Mesendoderm (in vitro differentiated cells): ENCODE measurements around the gene PURB.
A peak's percentile ranks its signal among the peaks of the same experiment; 100 is the strongest.

Experiments
- DNase-seq: peaks from one replicate; pipeline ENCODE4 v3.0.0; 2013
- H2AK5ac ChIP-seq: 2 replicates; pipeline ENCODE4 v1.6.1; 2013; ENCODE audit warnings: low read length, inconsistent platforms
- H2BK120ac ChIP-seq: 2 replicates; pipeline ENCODE4 v1.6.1; 2013; ENCODE audit warnings: low read depth, mild to moderate bottlenecking, low read length, moderate library complexity, mixed read lengths
- H2BK15ac ChIP-seq: replicated peaks from 2 replicates; pipeline ENCODE4 v1.6.1; 2013; ENCODE audit warnings: low read depth, mild to moderate bottlenecking, moderate library complexity
- H2BK5ac ChIP-seq: 2 replicates; pipeline ENCODE4 v1.6.1; 2013; ENCODE audit warnings: low read length, inconsistent platforms
- H3K18ac ChIP-seq: 2 replicates; pipeline ENCODE4 v1.6.1; 2013; ENCODE audit warnings: mild to moderate bottlenecking, low read length, mixed read lengths
- H3K23ac ChIP-seq: one replicate; pipeline ENCODE4 v1.6.1; 2013; ENCODE audit warnings: low read length
- H3K27ac ChIP-seq: 2 replicates; pipeline ENCODE4 v1.5.1; 2013; ENCODE audit warnings: low read depth, mild to moderate bottlenecking, inconsistent platforms, low read length, moderate library complexity
- H3K27me3 ChIP-seq: 2 replicates; pipeline ENCODE4 v1.6.1; 2013; ENCODE audit warnings: low read length, control low read depth, mild to moderate bottlenecking, inconsistent platforms; ENCODE audit not compliant: insufficient read depth, poor library complexity
- H3K36me3 ChIP-seq: 2 replicates; pipeline ENCODE4 v1.6.1; 2013; ENCODE audit warnings: low read length, inconsistent platforms; ENCODE audit not compliant: control insufficient read depth, insufficient read depth
- H3K4ac ChIP-seq: one replicate; pipeline ENCODE4 v1.6.1; 2013; ENCODE audit warnings: low read depth, mild to moderate bottlenecking, low read length, moderate library complexity
- H3K4me1 ChIP-seq: 2 replicates; pipeline ENCODE4 v1.6.1; 2013; ENCODE audit warnings: low read depth, low read length, inconsistent platforms; ENCODE audit not compliant: control insufficient read depth
- H3K4me2 ChIP-seq: 2 replicates; pipeline ENCODE4 v1.6.1; 2013; ENCODE audit warnings: low read length
- H3K4me3 ChIP-seq: 2 replicates; pipeline ENCODE4 v1.5.1; 2013; ENCODE audit warnings: mild to moderate bottlenecking, low read length
- H3K56ac ChIP-seq: one replicate; pipeline ENCODE4 v1.6.1; 2013; ENCODE audit warnings: low read length
- H3K79me1 ChIP-seq: 2 replicates; pipeline ENCODE4 v1.6.1; 2013; ENCODE audit warnings: low read length, inconsistent platforms
- H3K79me2 ChIP-seq: 2 replicates; pipeline ENCODE4 v1.6.1; 2013; ENCODE audit warnings: mild to moderate bottlenecking, low read length; ENCODE audit not compliant: control insufficient read depth, insufficient read depth
- H3K9ac ChIP-seq: 2 replicates; pipeline ENCODE4 v1.6.1; 2013; ENCODE audit warnings: low read length, inconsistent platforms
- H4K5ac ChIP-seq: one replicate; pipeline ENCODE4 v1.6.1; 2013; ENCODE audit warnings: low read length
- H4K8ac ChIP-seq: one replicate; pipeline ENCODE4 v1.6.1; 2013; ENCODE audit warnings: low read depth, mild to moderate bottlenecking, control low read depth, low read length, moderate library complexity
- WGBS: extraction: QIAGEN DNeasy Blood & Tissue Kit; methylation state at CpG from one replicate; pipeline ENCODE4 v1.1.7; 2013; ENCODE audit warnings: low lambda C conversion rate, missing lambda C conversion rate; ENCODE audit not compliant: insufficient coverage; ENCODE audit errors: extremely low coverage; 5-methylcytosine and 5-hydroxymethylcytosine counted together

PURB gene

DNA sequence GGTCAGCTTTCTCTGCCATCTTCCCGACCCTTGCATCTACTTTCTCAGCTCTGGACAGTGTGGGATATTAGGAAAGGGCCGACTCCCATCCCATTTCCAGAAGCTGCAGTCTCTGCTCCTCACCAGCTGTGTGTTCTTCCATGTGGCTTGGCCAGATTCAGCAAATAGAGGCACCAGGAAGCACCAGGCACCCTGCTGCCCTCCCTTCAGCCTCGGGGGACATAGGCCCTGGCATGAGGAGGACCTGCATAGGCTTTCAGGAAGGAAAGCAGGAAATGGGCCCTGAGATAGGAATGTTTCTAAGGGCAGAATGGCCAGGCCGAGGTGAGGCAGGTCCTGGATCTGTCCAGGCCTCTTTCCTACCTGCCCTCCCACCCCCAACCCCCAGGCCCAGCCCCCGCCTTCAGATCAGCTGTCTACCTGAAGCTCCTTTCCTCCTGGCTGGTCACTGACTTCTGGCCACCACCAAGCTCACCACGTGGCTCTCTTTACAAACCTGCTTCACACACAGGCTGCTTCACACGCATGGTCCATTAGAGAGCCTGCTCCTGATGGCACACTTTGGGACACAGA lies 27.5 kb upstream of the PURB start:
- Histone ChIP-seq H3K4me1 (no peaks in the 10 kb centered on the region), H3K9ac (no peak overlapping the region), H2AK5ac (no peak overlapping the region), H3K4me3 (no peak overlapping the region), H3K36me3 (no peaks in the 10 kb centered on the region), H4K8ac (no peak overlapping the region), H3K79me2 (no peaks in the 10 kb centered on the region), H3K79me1 (no peaks in the 10 kb centered on the region), H2BK15ac (no peak overlapping the region), H3K4me2 (no peak overlapping the region), H4K5ac (no peak overlapping the region), H3K23ac (no peak overlapping the region), H2BK5ac (no peak overlapping the region), H2BK120ac (no peak overlapping the region), H3K18ac (no peak overlapping the region), H3K56ac (no peak overlapping the region), H3K27ac (no peak overlapping the region), H3K27me3 (no peaks in the 10 kb centered on the region), H3K4ac (no peak overlapping the region)
- no CpG with 5 or more reads among the region's 7 CpGs for WGBS
- DNase-seq, result peak; percentile 43

DNA sequence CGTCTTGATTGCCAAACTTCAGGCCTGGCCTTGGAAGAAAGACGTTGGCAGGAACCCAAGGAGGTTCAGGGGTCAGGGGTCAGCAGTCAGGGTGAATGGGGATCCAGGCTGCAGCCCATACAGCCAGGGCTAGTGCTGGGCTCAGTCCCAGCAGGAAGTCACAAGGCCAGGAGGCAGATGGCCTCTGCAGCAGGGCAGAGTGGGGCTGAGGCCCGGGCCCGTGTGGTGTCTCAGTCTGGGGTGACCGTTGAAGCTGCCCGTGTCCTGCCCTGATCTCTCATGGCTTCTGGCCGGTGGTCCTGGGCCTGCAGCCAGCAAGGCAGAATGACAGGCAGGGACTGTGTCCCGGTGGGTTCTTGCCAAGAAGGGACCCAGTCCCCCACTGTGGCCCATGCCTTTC lies 26.6 kb upstream of the PURB start:
- WGBS, result no CpG with 5 or more reads among the region's 8 CpGs
- Histone ChIP-seq H3K27me3 (no peaks in the 10 kb centered on the region), H3K27ac (no peak overlapping the region), H2BK5ac (no peak overlapping the region), H3K79me1 (no peaks in the 10 kb centered on the region), H3K23ac (no peak overlapping the region), H3K56ac (no peak overlapping the region), H4K8ac (no peak overlapping the region), H3K36me3 (no peaks in the 10 kb centered on the region), H2BK120ac (no peak overlapping the region), H2BK15ac (no peak overlapping the region), H3K9ac (no peak overlapping the region), H2AK5ac (no peak overlapping the region), H3K4me3 (no peak overlapping the region), H3K4me1 (no peaks in the 10 kb centered on the region), H3K79me2 (no peaks in the 10 kb centered on the region), H4K5ac (no peak overlapping the region), H3K4ac (no peak overlapping the region), H3K18ac (no peak overlapping the region), H3K4me2 (no peak overlapping the region)
- DNase-seq, result no peak

DNA sequence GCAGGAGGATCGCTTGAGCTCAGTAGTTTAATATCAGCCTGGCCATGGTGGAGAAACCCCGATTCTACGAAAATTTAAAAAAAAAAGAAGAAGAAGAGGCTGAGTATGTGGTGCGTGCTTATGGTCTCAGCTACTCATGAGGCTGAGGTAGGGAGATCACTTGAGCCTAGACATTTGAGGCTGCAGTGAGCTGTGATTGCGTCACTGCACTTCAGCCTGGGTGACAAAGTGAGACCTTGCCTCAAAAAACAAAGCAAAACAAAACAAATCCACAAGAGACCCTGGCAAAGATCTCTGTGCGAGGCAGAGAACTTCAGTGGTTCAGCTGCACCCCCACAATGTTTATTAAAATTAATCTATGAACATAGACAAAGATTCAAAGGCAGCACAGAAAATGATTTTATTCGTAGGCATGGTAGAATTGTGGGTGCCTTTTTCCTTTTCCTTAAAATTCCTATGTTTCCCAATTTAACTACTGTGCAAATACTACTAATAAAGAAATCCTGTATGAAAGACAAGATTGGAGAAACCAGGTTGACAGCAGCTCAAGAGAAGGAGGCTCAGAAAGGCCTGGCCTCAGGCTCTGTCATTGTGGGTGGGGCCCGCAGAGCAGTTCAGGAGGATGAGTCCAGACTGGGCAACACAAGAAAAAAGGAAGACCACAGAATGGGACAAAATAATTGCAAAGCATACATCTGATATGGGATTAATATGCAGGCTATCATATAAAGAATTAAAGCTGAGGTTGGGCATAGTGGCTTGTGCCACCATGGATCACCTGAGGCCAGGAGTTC lies 24.5 kb upstream of the PURB start:
- H3K18ac ChIP-seq, result no peak overlapping the region
- H2BK5ac ChIP-seq, result no peak overlapping the region
- no peaks in the 10 kb centered on the region for H3K36me3 ChIP-seq
- no peak overlapping the region for H3K4ac ChIP-seq
- H3K23ac ChIP-seq, result no peak overlapping the region
- H3K56ac ChIP-seq, result no peak overlapping the region
- H3K4me1 ChIP-seq, result no peaks in the 10 kb centered on the region
- no peak overlapping the region for H2AK5ac ChIP-seq
- H3K27ac ChIP-seq, result no peak overlapping the region
- H3K4me3 ChIP-seq, result no peak overlapping the region
- no peaks in the 10 kb centered on the region for H3K79me2 ChIP-seq
- no peak overlapping the region for H2BK120ac ChIP-seq
- H4K5ac ChIP-seq, result no peak overlapping the region
- no peaks in the 10 kb centered on the region for H3K27me3 ChIP-seq
- WGBS, result no CpG with 5 or more reads among the region's 8 CpGs
- H3K9ac ChIP-seq, result no peak overlapping the region
- no peaks in the 10 kb centered on the region for H3K79me1 ChIP-seq
- no peak overlapping the region for H4K8ac ChIP-seq
- no peak for DNase-seq
- H2BK15ac ChIP-seq, result no peak overlapping the region
- H3K4me2 ChIP-seq, result no peak overlapping the region

DNA sequence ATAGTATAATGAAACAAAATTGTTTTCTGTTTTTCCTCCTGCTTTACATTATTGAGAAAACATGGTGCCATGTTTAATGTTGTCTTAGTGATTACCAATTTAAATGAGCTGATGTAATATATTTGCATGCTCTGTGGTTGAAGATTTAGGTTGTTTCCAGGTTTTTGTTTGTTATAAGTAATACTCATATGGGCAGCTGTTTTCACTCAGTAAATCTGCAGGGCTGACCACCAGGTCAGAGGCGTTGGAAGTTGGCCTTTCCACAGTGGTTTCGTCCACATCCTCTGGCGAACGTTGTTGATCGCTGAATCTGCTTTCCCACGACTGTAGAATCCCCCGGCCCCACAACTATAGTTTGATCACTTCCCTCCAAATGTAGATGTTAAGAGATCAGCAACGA lies 21.6 kb upstream of the PURB start:
- no peak overlapping the region for H2BK15ac ChIP-seq
- no peak overlapping the region for H3K27ac ChIP-seq
- H3K4ac ChIP-seq, result no peak overlapping the region
- no CpG with 5 or more reads among the region's 8 CpGs for WGBS
- no peak for DNase-seq
- no peak overlapping the region for H3K18ac ChIP-seq
- no peak overlapping the region for H3K23ac ChIP-seq
- H3K79me1 ChIP-seq, result no peaks in the 10 kb centered on the region
- H3K4me2 ChIP-seq, result no peak overlapping the region
- H3K9ac ChIP-seq, result no peak overlapping the region
- no peaks in the 10 kb centered on the region for H3K27me3 ChIP-seq
- H3K4me1 ChIP-seq, result no peaks in the 10 kb centered on the region
- no peak overlapping the region for H4K8ac ChIP-seq
- H3K36me3 ChIP-seq, result no peaks in the 10 kb centered on the region
- H3K79me2 ChIP-seq, result no peaks in the 10 kb centered on the region
- no peak overlapping the region for H2BK5ac ChIP-seq
- H3K4me3 ChIP-seq, result no peak overlapping the region
- no peak overlapping the region for H3K56ac ChIP-seq
- H2AK5ac ChIP-seq, result no peak overlapping the region
- H4K5ac ChIP-seq, result no peak overlapping the region
- H2BK120ac ChIP-seq, result no peak overlapping the region

DNA sequence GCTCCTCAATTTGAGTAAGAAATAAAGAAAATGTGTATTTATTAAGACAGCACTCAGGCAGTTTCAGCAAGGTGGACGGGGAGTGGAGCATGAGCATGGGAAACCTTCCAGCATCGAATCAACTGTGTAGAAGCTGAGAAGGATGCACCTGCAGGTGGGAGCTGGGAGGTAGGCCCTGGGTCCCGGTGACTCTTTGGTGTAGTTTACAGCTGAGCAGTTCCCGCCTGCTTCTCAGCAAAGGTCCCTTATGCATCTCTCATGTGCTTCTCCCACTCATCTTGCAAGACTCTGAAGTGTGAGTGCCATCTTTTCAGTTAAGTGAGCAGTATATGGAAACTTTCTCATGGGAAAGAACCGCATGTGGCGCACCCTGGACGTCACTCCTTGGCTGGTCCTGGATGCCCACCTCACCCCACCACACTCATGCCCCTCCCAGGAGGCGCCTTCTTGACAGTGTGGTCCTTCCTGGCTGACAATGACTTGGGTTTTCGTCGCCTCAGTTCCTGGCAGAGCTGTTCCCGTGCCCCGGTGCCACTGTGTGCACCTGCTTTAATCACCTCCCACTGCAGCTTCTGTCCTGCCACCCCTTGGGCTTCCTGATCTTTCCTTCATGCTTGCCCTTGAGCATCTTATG lies 19.8 kb upstream of the PURB start:
- H2BK5ac ChIP-seq, result no peak overlapping the region
- no peak overlapping the region for H2AK5ac ChIP-seq
- no peak overlapping the region for H4K8ac ChIP-seq
- no peak overlapping the region for H3K4me2 ChIP-seq
- no peak for DNase-seq
- no peak overlapping the region for H2BK15ac ChIP-seq
- H3K23ac ChIP-seq, result no peak overlapping the region
- H3K79me2 ChIP-seq, result no peaks in the 10 kb centered on the region
- no peaks in the 10 kb centered on the region for H3K4me1 ChIP-seq
- H3K56ac ChIP-seq, result no peak overlapping the region
- no CpG with 5 or more reads among the region's 12 CpGs for WGBS
- no peak overlapping the region for H3K4me3 ChIP-seq
- no peaks in the 10 kb centered on the region for H3K27me3 ChIP-seq
- no peak overlapping the region for H3K9ac ChIP-seq
- H3K27ac ChIP-seq, result no peak overlapping the region
- H2BK120ac ChIP-seq, result no peak overlapping the region
- H3K36me3 ChIP-seq, result no peaks in the 10 kb centered on the region
- H4K5ac ChIP-seq, result no peak overlapping the region
- no peak overlapping the region for H3K18ac ChIP-seq
- H3K79me1 ChIP-seq, result no peaks in the 10 kb centered on the region
- no peak overlapping the region for H3K4ac ChIP-seq
